Activated CD8-positive, alpha-beta memory T cell treated with anti-CD3 and anti-CD28 coated beads for 24 hours (primary cell): ENCODE measurements around the gene CCZ1B.
"Not testable (repeated sequence)": the region's sequence is repeated elsewhere in the genome, so short reads cannot be mapped to it uniquely, and the experiment has no call there.

ENCODE experiments used
- DNase-seq: peaks from one replicate; pipeline ENCODE4 v3.0.0-alpha.2; 2020

Gene CCZ1B

GRCh38 chr7:6830026-6830425, 4.0 kb upstream of the CCZ1B start:
- not testable (repeated sequence) for DNase-seq

- DNase-seq = peak; percentile 37
Observed at GRCh38 chr7:6829616-6830015, 3.5 kb upstream of the CCZ1B start.

- DNase-seq = not testable (repeated sequence)
Observed at GRCh38 chr7:6827180-6827579, 1.1 kb upstream of the CCZ1B start.

GRCh38 chr7:6825236-6826125, 594 bp downstream of the CCZ1B start:
- not testable (repeated sequence) for DNase-seq

GRCh38 chr7:6821622-6822021, 4.5 kb downstream of the CCZ1B start:
- not testable (repeated sequence) for DNase-seq

- DNase-seq = not testable (repeated sequence)
Observed at GRCh38 chr7:6815470-6815869, 10.6 kb downstream of the CCZ1B start.

- not testable (repeated sequence) for DNase-seq
Observed at GRCh38 chr7:6813011-6813410, 13.1 kb downstream of the CCZ1B start.

GRCh38 chr7:6807959-6808358, 18.1 kb downstream of the CCZ1B start:
- not testable (repeated sequence) for DNase-seq

- DNase-seq = not testable (repeated sequence)
Observed at GRCh38 chr7:6807393-6807918, 18.6 kb downstream of the CCZ1B start.

- not testable (repeated sequence) for DNase-seq
Observed at GRCh38 chr7:6800331-6800730, 25.7 kb downstream of the CCZ1B start.

- not testable (repeated sequence) for DNase-seq
Observed at GRCh38 chr7:6799887-6800286, 26.2 kb downstream of the CCZ1B start.

- DNase-seq = not testable (repeated sequence)
Observed at GRCh38 chr7:6798047-6798446, 28.0 kb downstream of the CCZ1B start.

GRCh38 chr7:6797218-6797617, 28.9 kb downstream of the CCZ1B start:
- DNase-seq = not testable (repeated sequence)

GRCh38 chr7:6794276-6794675, 31.8 kb downstream of the CCZ1B start:
- DNase-seq = not testable (repeated sequence)

- DNase-seq = not testable (repeated sequence)
Observed at GRCh38 chr7:6792113-6792872, 33.8 kb downstream of the CCZ1B start.

- DNase-seq = not testable (repeated sequence)
Observed at GRCh38 chr7:6789353-6789752, 36.7 kb downstream of the CCZ1B start.

- not testable (repeated sequence) for DNase-seq
Observed at GRCh38 chr7:6781581-6781980, 44.5 kb downstream of the CCZ1B start.

- not testable (repeated sequence) for DNase-seq
Observed at GRCh38 chr7:6761186-6761585, 64.9 kb downstream of the CCZ1B start.

- peak; percentile 58 for DNase-seq
Observed at GRCh38 chr7:6753964-6754363, 72.1 kb downstream of the CCZ1B start, which contains the start of gene RSPH10B2. Gene RSPH10B2 (plus strand): TSS chr7:6754103. CDS start chr7:6757678, 3,575 bp downstream.

- not testable (repeated sequence) for DNase-seq
Observed at GRCh38 chr7:6750173-6750572, 75.9 kb downstream of the CCZ1B start.

GRCh38 chr7:6749335-6749734, 76.7 kb downstream of the CCZ1B start:
- not testable (repeated sequence) for DNase-seq
